Endothelial cell of umbilical vein (primary cell): ENCODE results near the gene CRYBG2. TPM values are rescaled to one million over a fixed set of nuclear protein-coding genes. Genes with fewer than 3 reads are reported as not detected.
A peak's percentile ranks its signal among the peaks of the same experiment; 100 is the strongest.

Experiments used
- BruUV-seq: library from RNA; stranded (reverse); fragments of 400-500 nt; replicated peaks from 2 replicates; lab custom pipeline; 2021; lab: Mats Ljungman, UMichigan
- CTCF ChIA-PET: fragments of 300-600, 350-600 bp; sonication (Branson Sonifier 250); formaldehyde crosslinking; loops from one replicate; lab custom pipeline; 2021; ENCODE audit warnings: antibody characterized with exemption, inconsistent platforms; lab: Charles Lee
- POLR2A ChIA-PET: fragments of 300-600, 350-600 bp; sonication (Branson Sonifier 250); formaldehyde crosslinking; loops from one replicate; lab custom pipeline; 2021; ENCODE audit warnings: antibody characterized with exemption, inconsistent platforms; lab: Charles Lee
- DNase-seq: peaks from one replicate; pipeline ENCODE4 v3.0.0-alpha.2; 2011; ENCODE audit warnings: low read depth, low spot score
- FAIRE-seq: peaks from 2 replicates; lab custom pipeline; 2011; peaks lifted over from hg19 to GRCh38; lab: Jason Lieb, UNC
- H2AFZ ChIP-seq: 2 replicates; pipeline ENCODE4 v1.6.0; 2012; ENCODE audit warnings: low read depth, low read length, control low read depth, inconsistent platforms
- H3K27ac ChIP-seq: 2 replicates; pipeline ENCODE4 v1.5.1; 2011; ENCODE audit warnings: low read depth, mild to moderate bottlenecking, control low read depth, low read length, moderate library complexity; ENCODE audit not compliant: insufficient read depth
- H3K27me3 ChIP-seq, 2 experiments: 2 replicates each; pipeline versions ENCODE4 v1.6.0 to v1.6.1; 2011; ENCODE audit warnings: low read length in 2 of 2, mixed read lengths in 1 of 2; ENCODE audit not compliant: control insufficient read depth in 2 of 2, insufficient read depth in 2 of 2
- H3K36me3 ChIP-seq, 2 experiments: 2 replicates in 1 of 2; 3 replicates in 1 of 2; pipeline ENCODE4 v1.5.1; 2011; ENCODE audit warnings: low read length in 2 of 2, mild to moderate bottlenecking in 1 of 2, moderate library complexity in 1 of 2; ENCODE audit not compliant: control insufficient read depth in 2 of 2, insufficient read depth in 2 of 2; ENCODE audit errors: extremely low read depth in 1 of 2
- H3K4me1 ChIP-seq: 3 replicates; pipeline ENCODE4 v1.5.1; 2011; ENCODE audit warnings: mild to moderate bottlenecking, low read length; ENCODE audit not compliant: control insufficient read depth, insufficient read depth; ENCODE audit errors: extremely low read depth
- H3K4me2 ChIP-seq: 2 replicates; pipeline ENCODE4 v1.6.1; 2011; ENCODE audit warnings: low read length, control low read depth, mixed read lengths; ENCODE audit not compliant: insufficient read depth
- H3K4me3 ChIP-seq, 3 experiments: fragments of 200-600 bp in 1 of 3; sonication (generic), shearing (Covaris generic) in 1 of 3; replicated peaks in 1 of 3; 2 replicates each; pipeline ENCODE4 v1.5.1; 2011 to 2016; ENCODE audit warnings: control low read depth in 3 of 3, low read length in 3 of 3, mild to moderate bottlenecking in 2 of 3, inconsistent platforms in 1 of 3, low read depth in 1 of 3, moderate library complexity in 1 of 3; ENCODE audit not compliant: insufficient read depth in 1 of 3
- H3K79me2 ChIP-seq: 2 replicates; pipeline ENCODE4 v1.6.0; 2012; ENCODE audit warnings: low read length, inconsistent platforms; ENCODE audit not compliant: control insufficient read depth, insufficient read depth
- H3K9ac ChIP-seq: replicated peaks from 2 replicates; pipeline ENCODE3; 2011; ENCODE audit warnings: low read length, control low read depth; ENCODE audit not compliant: insufficient read depth; ENCODE audit errors: extremely low read depth
- H3K9me1 ChIP-seq: replicated peaks from 3 replicates; pipeline ENCODE4 v1.6.0; 2011; ENCODE audit warnings: mild to moderate bottlenecking, low read length; ENCODE audit not compliant: control insufficient read depth, insufficient read depth; ENCODE audit errors: extremely low read depth
- H3K9me3 ChIP-seq: replicated peaks from 2 replicates; pipeline ENCODE4 v1.5.1; 2012; ENCODE audit warnings: low read length, inconsistent platforms; ENCODE audit not compliant: control insufficient read depth, insufficient read depth
- H4K20me1 ChIP-seq: replicated peaks from 2 replicates; pipeline ENCODE3; 2011; ENCODE audit warnings: mild to moderate bottlenecking, low read length; ENCODE audit not compliant: control insufficient read depth, insufficient read depth; ENCODE audit errors: extremely low read depth
- GATA2 ChIP-seq: IDR thresholded peaks from 2 replicates; pipeline ENCODE4 v1.7.0; 2011; ENCODE audit warnings: low read depth, mild to moderate bottlenecking, moderate library complexity, mixed read lengths, low read length; ENCODE audit not compliant: insufficient read length, insufficient read depth
- dilution Hi-C: fragments of 300-500 bp; cut with MboI; formaldehyde crosslinking; loops from one replicate; pipeline ENCODE4 v1.15.0; 2019; ENCODE audit warnings: low sequenced_read_pairs; ENCODE audit not compliant: extremely low pct_ligation_motif_present
- intact Hi-C: fragments of 100-400 bp; cut with micrococcal nuclease; formaldehyde crosslinking; loops from one replicate; pipeline ENCODE4 v1.10.0; 2022
- polyA plus RNA-seq, 4 experiments: library from polyadenylated mRNA; depleted of rRNA in 3 of 4; stranded (reverse) in 3 of 4; unstranded in 1 of 4; fragments of >200 nt; gene quantifications; 2 replicates each; pipeline versions ENCODE4 v1.2.1 to v1.2.3, GENCODE V29; 2011 to 2012; ENCODE audit warnings: missing spikeins in 1 of 4
- total RNA-seq: library from RNA; stranded (reverse); gene quantifications from 2 replicates; pipeline ENCODE4 v1.2.3, GENCODE V29; 2021
- TF ChIP-seq, protein P1 (sequence below), 2 donors: IDR thresholded peaks; 1 replicate in 1 of 2; 2 replicates in 1 of 2; pipeline ENCODE4 v1.5.1; 2011; ENCODE audit warnings: low read length in 2 of 2, mild to moderate bottlenecking in 2 of 2, moderate library complexity in 2 of 2, control low read depth in 1 of 2, inconsistent platforms in 1 of 2, low read depth in 1 of 2; ENCODE audit not compliant: insufficient read depth in 1 of 2; ENCODE audit errors: extremely low read depth in 1 of 2

The CRYBG2 gene
- total and polyA plus RNA-seq, 2 donors (not counting 3 experiments of a cell fraction or from before 2014, with no cell fraction given): not detected

DNA sequence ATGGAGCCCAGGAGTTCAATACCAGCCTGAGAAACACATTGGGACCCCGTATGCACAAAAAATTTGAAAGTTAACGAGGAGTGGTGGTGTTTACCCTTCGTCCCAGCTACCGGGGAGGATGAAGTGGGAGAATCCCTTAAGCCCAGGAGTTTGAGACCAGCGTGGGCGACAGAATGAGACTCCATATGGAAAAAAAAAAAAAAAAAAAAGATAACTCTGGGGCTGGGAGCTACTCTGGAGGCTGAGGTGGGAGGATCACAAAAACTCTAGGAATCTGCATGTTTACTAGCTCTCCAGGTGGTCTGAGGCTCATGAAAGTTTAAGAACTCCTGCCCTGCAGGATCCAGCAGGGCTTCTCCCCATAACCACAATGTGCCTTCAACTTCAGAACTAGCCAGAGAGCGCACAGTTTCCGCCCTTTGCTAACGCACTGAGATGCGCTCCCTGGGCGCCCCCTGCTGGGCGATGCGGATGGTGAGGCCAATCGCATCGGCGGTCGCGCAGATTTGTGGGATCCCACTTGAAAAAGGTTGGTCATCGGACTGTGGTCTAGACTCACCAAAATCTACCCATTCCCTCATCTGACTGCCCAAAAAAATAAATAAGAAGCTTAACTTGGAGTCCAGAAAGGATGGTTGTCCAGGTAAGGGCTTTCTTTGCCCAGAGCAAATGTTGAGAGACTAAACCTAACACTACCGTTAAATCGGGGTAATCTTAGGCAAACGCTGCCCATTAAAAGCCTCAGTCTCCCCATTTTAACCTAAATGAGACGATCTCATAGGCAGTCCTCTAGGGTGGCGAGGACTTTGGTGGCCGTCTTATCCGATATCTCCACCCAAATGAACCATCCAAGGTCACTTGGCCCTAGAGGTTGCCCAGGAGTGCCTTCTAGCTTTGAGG is 9.9 kb upstream of the CRYBG2 start:
- Histone ChIP-seq H3K79me2 (no peaks in the 10 kb centered on the region), H3K9me3 (no peaks in the 10 kb centered on the region), H3K9me1 (no peaks in the 10 kb centered on the region), H3K36me3 (no peaks in the 10 kb centered on the region), H3K4me2 (no peak overlapping the region), H3K4me3 (no peak overlapping the region), H3K27ac (no peak overlapping the region), H2AFZ (no peak overlapping the region), H3K27me3 (peaks cover 18 to 23% of the 10 kb centered on the region in 2 experiments), H3K9ac (no peak overlapping the region), H4K20me1 (no peaks in the 10 kb centered on the region), H3K4me1 (no peaks in the 10 kb centered on the region)
- ChIA-PET POLR2A (interaction anchor here (0.6 kb wide), 1 partner anchor 139 kb away, joined by 10 read pairs; no protein-coding TSS in a partner anchor), CTCF (interaction anchor here (0.6 to 3.2 kb wide), 31 partner anchors 9 to 429 kb away, joined by 3 to 35 read pairs (median 4); partner anchors contain the start of genes SH3BGRL3 and ZNF593)
- TF ChIP-seq, protein P1, sequence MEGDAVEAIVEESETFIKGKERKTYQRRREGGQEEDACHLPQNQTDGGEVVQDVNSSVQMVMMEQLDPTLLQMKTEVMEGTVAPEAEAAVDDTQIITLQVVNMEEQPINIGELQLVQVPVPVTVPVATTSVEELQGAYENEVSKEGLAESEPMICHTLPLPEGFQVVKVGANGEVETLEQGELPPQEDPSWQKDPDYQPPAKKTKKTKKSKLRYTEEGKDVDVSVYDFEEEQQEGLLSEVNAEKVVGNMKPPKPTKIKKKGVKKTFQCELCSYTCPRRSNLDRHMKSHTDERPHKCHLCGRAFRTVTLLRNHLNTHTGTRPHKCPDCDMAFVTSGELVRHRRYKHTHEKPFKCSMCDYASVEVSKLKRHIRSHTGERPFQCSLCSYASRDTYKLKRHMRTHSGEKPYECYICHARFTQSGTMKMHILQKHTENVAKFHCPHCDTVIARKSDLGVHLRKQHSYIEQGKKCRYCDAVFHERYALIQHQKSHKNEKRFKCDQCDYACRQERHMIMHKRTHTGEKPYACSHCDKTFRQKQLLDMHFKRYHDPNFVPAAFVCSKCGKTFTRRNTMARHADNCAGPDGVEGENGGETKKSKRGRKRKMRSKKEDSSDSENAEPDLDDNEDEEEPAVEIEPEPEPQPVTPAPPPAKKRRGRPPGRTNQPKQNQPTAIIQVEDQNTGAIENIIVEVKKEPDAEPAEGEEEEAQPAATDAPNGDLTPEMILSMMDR (IDR thresholded peaks at IDR 0.05; ENCODE audit: extremely low read depth in 1 of 2, insufficient read depth in 1 of 2, low read depth in 1 of 2, low read length in 2 of 2): peak; percentile 96 to 99
- no peak for TF ChIP-seq GATA2
- no TSS peak for BruUV-seq
- dilution Hi-C loops: no loop called here
- intact Hi-C loops: loop anchor here (1.0 to 5.0 kb wide), 5 partner anchors 41 to 258 kb away; partner anchors contain the start of gene ZNF593
- DNase-seq: peak; percentile 67
- peak; percentile 90 for FAIRE-seq
